T-helper 2 cell treated with Interferon-gamma antibody and Interleukin-4, amounts not matched to agents 5 μg/mL and 100 μg/mL, for 36 hours (primary cell): ENCODE results near the gene RGS16.
A peak's percentile ranks its signal among the peaks of the same experiment; 100 is the strongest.

Experiments
- DNase-seq: peaks from one replicate; pipeline ENCODE4 v3.0.0; 2021; ENCODE audit warnings: low spot score
- H3K27ac Mint-ChIP-seq: one replicate; pipeline ENCODE4 v1.8.0; 2021; ENCODE audit warnings: mild to moderate bottlenecking, mixed read lengths
- H3K27me3 Mint-ChIP-seq: one replicate; pipeline ENCODE4 v1.8.0; 2021; ENCODE audit warnings: low read depth, mixed read lengths
- H3K36me3 Mint-ChIP-seq: one replicate; pipeline ENCODE4 v1.8.0; 2021; ENCODE audit warnings: low read depth, mixed read lengths
- H3K4me1 Mint-ChIP-seq: one replicate; pipeline ENCODE4 v1.8.0; 2021; ENCODE audit warnings: low read depth, mixed read lengths
- H3K4me3 Mint-ChIP-seq: one replicate; pipeline ENCODE4 v1.8.0; 2022; ENCODE audit warnings: mild to moderate bottlenecking, moderate library complexity, mixed read lengths
- H3K9me3 Mint-ChIP-seq: one replicate; pipeline ENCODE4 v1.8.0; 2021; ENCODE audit warnings: mixed read lengths

RGS16 gene

GRCh38 chr1:182604175-182605164 is at the start of gene RGS16:
RGS16 (minus strand) TSS chr1:182604389; CDS start chr1:182604259, 130 bp downstream.
- peaks cover 16% of the 10 kb centered on the region for H3K36me3 Mint-ChIP-seq
- DNase-seq, result peak; percentile 93
- H3K9me3 Mint-ChIP-seq, result no peaks in the 10 kb centered on the region
- peak within 1 kb of the TSS; percentile 80 for H3K27ac Mint-ChIP-seq
- H3K27me3 Mint-ChIP-seq, result peaks cover 15% of the 10 kb centered on the region
- no peak within 1 kb of the TSS for H3K4me3 Mint-ChIP-seq
- peaks cover 30% of the 10 kb centered on the region for H3K4me1 Mint-ChIP-seq

GRCh38 chr1:182653986-182654385 is 49.8 kb upstream of the RGS16 start:
- Mint-ChIP-seq H3K27me3 (peaks cover 4% of the 10 kb centered on the region), H3K27ac (no peak overlapping the region), H3K4me3 (no peak overlapping the region), H3K4me1 (peaks cover 4% of the 10 kb centered on the region), H3K9me3 (no peaks in the 10 kb centered on the region), H3K36me3 (no peaks in the 10 kb centered on the region)
- DNase-seq, result no peak

- H3K36me3 Mint-ChIP-seq, result no peaks in the 10 kb centered on the region
- H3K4me1 Mint-ChIP-seq, result peaks cover 4% of the 10 kb centered on the region
- H3K27me3 Mint-ChIP-seq, result peaks cover 4% of the 10 kb centered on the region
- no peak overlapping the region for H3K27ac Mint-ChIP-seq
- no peak overlapping the region for H3K4me3 Mint-ChIP-seq
- no peak for DNase-seq
- no peaks in the 10 kb centered on the region for H3K9me3 Mint-ChIP-seq
Observed at GRCh38 chr1:182652933-182653332, 48.7 kb upstream of the RGS16 start.

- H3K4me1 Mint-ChIP-seq, result peaks cover 4% of the 10 kb centered on the region
- no peak overlapping the region for H3K4me3 Mint-ChIP-seq
- H3K9me3 Mint-ChIP-seq, result no peaks in the 10 kb centered on the region
- no peak overlapping the region for H3K27ac Mint-ChIP-seq
- no peak for DNase-seq
- H3K27me3 Mint-ChIP-seq, result peaks cover 8% of the 10 kb centered on the region
- no peaks in the 10 kb centered on the region for H3K36me3 Mint-ChIP-seq
Observed at GRCh38 chr1:182651339-182651724, 47.1 kb upstream of the RGS16 start.

GRCh38 chr1:182650678-182651338 is 46.6 kb upstream of the RGS16 start:
- Mint-ChIP-seq H3K36me3 (no peaks in the 10 kb centered on the region), H3K27me3 (peaks cover 8% of the 10 kb centered on the region), H3K9me3 (no peaks in the 10 kb centered on the region), H3K27ac (no peak overlapping the region), H3K4me3 (no peak overlapping the region), H3K4me1 (peaks cover 4% of the 10 kb centered on the region)
- DNase-seq, result no peak

- H3K27me3 Mint-ChIP-seq, result peaks cover 10% of the 10 kb centered on the region
- DNase-seq, result no peak
- no peaks in the 10 kb centered on the region for H3K9me3 Mint-ChIP-seq
- H3K4me1 Mint-ChIP-seq, result peaks cover 7% of the 10 kb centered on the region
- H3K36me3 Mint-ChIP-seq, result no peaks in the 10 kb centered on the region
- H3K4me3 Mint-ChIP-seq, result no peak overlapping the region
- no peak overlapping the region for H3K27ac Mint-ChIP-seq
Observed at GRCh38 chr1:182649041-182649440, 44.9 kb upstream of the RGS16 start.

GRCh38 chr1:182646739-182647138 is 42.5 kb upstream of the RGS16 start:
- Mint-ChIP-seq H3K27me3 (peaks cover 10% of the 10 kb centered on the region), H3K36me3 (no peaks in the 10 kb centered on the region), H3K9me3 (no peaks in the 10 kb centered on the region), H3K27ac (no peak overlapping the region), H3K4me3 (no peak overlapping the region), H3K4me1 (peaks cover 8% of the 10 kb centered on the region)
- DNase-seq, result no peak

- Mint-ChIP-seq H3K4me3 (no peak overlapping the region), H3K27me3 (peaks cover 10% of the 10 kb centered on the region), H3K4me1 (peaks cover 3% of the 10 kb centered on the region), H3K9me3 (no peaks in the 10 kb centered on the region), H3K27ac (no peak overlapping the region), H3K36me3 (no peaks in the 10 kb centered on the region)
- DNase-seq, result no peak
Observed at GRCh38 chr1:182644886-182645285, 40.7 kb upstream of the RGS16 start.

- Mint-ChIP-seq H3K36me3 (no peaks in the 10 kb centered on the region), H3K27ac (no peak overlapping the region), H3K4me3 (no peak overlapping the region), H3K9me3 (no peaks in the 10 kb centered on the region), H3K4me1 (peaks cover 3% of the 10 kb centered on the region), H3K27me3 (peaks cover 10% of the 10 kb centered on the region)
- DNase-seq, result no peak
Observed at GRCh38 chr1:182643699-182644098, 39.5 kb upstream of the RGS16 start.

GRCh38 chr1:182642461-182642860 is 38.3 kb upstream of the RGS16 start:
- peaks cover 17% of the 10 kb centered on the region for H3K27me3 Mint-ChIP-seq
- H3K9me3 Mint-ChIP-seq, result no peaks in the 10 kb centered on the region
- no peaks in the 10 kb centered on the region for H3K36me3 Mint-ChIP-seq
- H3K4me3 Mint-ChIP-seq, result no peak overlapping the region
- DNase-seq, result no peak
- H3K27ac Mint-ChIP-seq, result no peak overlapping the region
- H3K4me1 Mint-ChIP-seq, result peaks cover 3% of the 10 kb centered on the region

GRCh38 chr1:182641561-182641960 is 37.4 kb upstream of the RGS16 start:
- Mint-ChIP-seq H3K27ac (no peak overlapping the region), H3K9me3 (no peaks in the 10 kb centered on the region), H3K4me3 (no peak overlapping the region), H3K4me1 (peaks cover 3% of the 10 kb centered on the region), H3K27me3 (peaks cover 12% of the 10 kb centered on the region), H3K36me3 (no peaks in the 10 kb centered on the region)
- DNase-seq, result no peak

- Mint-ChIP-seq H3K27me3 (peaks cover 11% of the 10 kb centered on the region), H3K36me3 (no peaks in the 10 kb centered on the region), H3K27ac (no peak overlapping the region), H3K4me3 (no peak overlapping the region), H3K9me3 (no peaks in the 10 kb centered on the region), H3K4me1 (peaks cover 3% of the 10 kb centered on the region)
- no peak for DNase-seq
Observed at GRCh38 chr1:182639330-182639729, 35.1 kb upstream of the RGS16 start.

GRCh38 chr1:182637769-182638168 is 33.6 kb upstream of the RGS16 start:
- peaks cover 15% of the 10 kb centered on the region for H3K27me3 Mint-ChIP-seq

GRCh38 chr1:182635871-182636270 is 31.7 kb upstream of the RGS16 start:
- H3K4me1 Mint-ChIP-seq, result peaks cover 10% of the 10 kb centered on the region
- no peak overlapping the region for H3K27ac Mint-ChIP-seq
- H3K4me3 Mint-ChIP-seq, result no peak overlapping the region
- DNase-seq, result no peak
- H3K27me3 Mint-ChIP-seq, result peaks cover 19% of the 10 kb centered on the region
- H3K36me3 Mint-ChIP-seq, result no peaks in the 10 kb centered on the region
- no peaks in the 10 kb centered on the region for H3K9me3 Mint-ChIP-seq

More at GRCh38 chr1:182637769-182638168, 33.6 kb upstream of the RGS16 start:
- Mint-ChIP-seq H3K4me3 (no peak overlapping the region), H3K4me1 (no peaks in the 10 kb centered on the region), H3K36me3 (no peaks in the 10 kb centered on the region), H3K27ac (no peak overlapping the region), H3K9me3 (no peaks in the 10 kb centered on the region)
- no peak for DNase-seq
